H1 (cell line): Measurements from ENCODE around the gene CHRNA4. TPM values are rescaled to one million over a fixed set of nuclear protein-coding genes. Genes with fewer than 3 reads are reported as not detected.

Source experiments
- GTF2F1 ChIP-seq: IDR thresholded peaks from 2 replicates; pipeline ENCODE4 v1.6.1; 2012; ENCODE audit warnings: low read depth, low read length, improper control_type of control experiment, borderline replicate concordance
- HDAC6 ChIP-seq: IDR thresholded peaks from one replicate; pipeline ENCODE4 v1.7.1; 2012; ENCODE audit warnings: low read depth, mild to moderate bottlenecking, inconsistent platforms, low read length, moderate library complexity
- RFX5 ChIP-seq: IDR thresholded peaks from 2 replicates; pipeline ENCODE4 v1.6.1; 2011; ENCODE audit warnings: low read depth, low read length, improper control_type of control experiment, borderline replicate concordance
- SP4 ChIP-seq: IDR thresholded peaks from 2 replicates; pipeline ENCODE4 v1.6.1; 2012; ENCODE audit warnings: low read length, inconsistent platforms
- TAF1 ChIP-seq: IDR thresholded peaks from 2 replicates; pipeline ENCODE4 v1.6.1; 2011; ENCODE audit warnings: mild to moderate bottlenecking, low read depth, low read length
- TAF7 ChIP-seq: optimal IDR thresholded peaks from 2 replicates; pipeline ENCODE3; 2011; ENCODE audit warnings: low read depth, mild to moderate bottlenecking, inconsistent platforms, low read length, moderate library complexity, borderline replicate concordance
- polyA plus RNA-seq, 7 experiments: library from polyadenylated mRNA; depleted of rRNA in 3 of 7; stranded (reverse) in 5 of 7; unstranded in 2 of 7; fragments of >200 nt in 5 of 7; fragments of 200-250 nt in 2 of 7; gene quantifications; 1 replicate in 5 of 7; 2 replicates in 1 of 7; 4 replicates in 1 of 7; pipeline versions ENCODE4 v1.2.1 to v1.2.3, GENCODE V29; 2011 to 2013; ENCODE audit warnings: missing spikeins in 2 of 7, mixed read lengths in 2 of 7
- total RNA-seq: library from RNA; stranded (reverse); fragmentation: NEBNext Ultra II Directional; extraction: Animal tissue kit (Norgen Biotek cat#: 25700); gene quantifications from 2 replicates; pipeline ENCODE4 v1.2.1, GENCODE V29; 2021

Gene CHRNA4
- total and polyA plus RNA-seq, 2 of the 8 experiments (the other 6 are each of a cell fraction or from before 2014, with no cell fraction given), result 4.3 to 5.7 TPM

GRCh38 chr20:63348828-63349515 lies 12.2 kb downstream of the CHRNA4 start (continued):
- TF ChIP-seq TAF7 (no peak), SP4 (no peak), GTF2F1 (no peak), RFX5 (no peak), HDAC6 (no peak), TAF1 (no peak)
